DMS53 (cell line): ENCODE data around the gene TRAPPC12.
"Not testable (repeated sequence)": the region's sequence is repeated elsewhere in the genome, so short reads cannot be mapped to it uniquely, and the experiment has no call there.

Experiments used
- DNase-seq: peaks from one replicate; lab custom pipeline; 2025; lab: John Stamatoyannopoulos, UW

The TRAPPC12 gene

GRCh38 chr2:3454005-3454404, 74.5 kb downstream of the TRAPPC12 start:
- not testable (repeated sequence) for DNase-seq

- no peak for DNase-seq
Measured at GRCh38 chr2:3454802-3455201, 75.3 kb downstream of the TRAPPC12 start.

DNA sequence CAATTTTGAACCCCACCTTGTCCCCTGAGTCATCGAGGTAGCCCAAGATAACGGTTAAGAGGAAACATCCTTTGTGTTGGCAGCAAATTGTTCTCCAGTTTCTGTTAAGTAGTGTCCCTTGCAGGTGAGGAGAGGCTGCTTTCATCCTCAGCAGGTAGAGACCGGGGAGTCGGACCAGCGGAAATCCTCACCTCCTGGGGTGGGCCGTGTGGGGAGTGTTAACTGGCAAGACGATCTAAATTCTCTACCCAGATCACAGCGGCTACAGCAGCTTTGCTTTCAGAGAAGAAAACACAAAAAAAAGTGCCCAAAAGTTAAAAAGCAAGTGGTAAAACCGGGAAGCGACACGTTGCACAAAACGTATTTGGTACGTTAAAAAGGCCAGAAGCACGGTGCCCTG, 76.6 kb downstream of the TRAPPC12 start:
- no peak for DNase-seq

DNA sequence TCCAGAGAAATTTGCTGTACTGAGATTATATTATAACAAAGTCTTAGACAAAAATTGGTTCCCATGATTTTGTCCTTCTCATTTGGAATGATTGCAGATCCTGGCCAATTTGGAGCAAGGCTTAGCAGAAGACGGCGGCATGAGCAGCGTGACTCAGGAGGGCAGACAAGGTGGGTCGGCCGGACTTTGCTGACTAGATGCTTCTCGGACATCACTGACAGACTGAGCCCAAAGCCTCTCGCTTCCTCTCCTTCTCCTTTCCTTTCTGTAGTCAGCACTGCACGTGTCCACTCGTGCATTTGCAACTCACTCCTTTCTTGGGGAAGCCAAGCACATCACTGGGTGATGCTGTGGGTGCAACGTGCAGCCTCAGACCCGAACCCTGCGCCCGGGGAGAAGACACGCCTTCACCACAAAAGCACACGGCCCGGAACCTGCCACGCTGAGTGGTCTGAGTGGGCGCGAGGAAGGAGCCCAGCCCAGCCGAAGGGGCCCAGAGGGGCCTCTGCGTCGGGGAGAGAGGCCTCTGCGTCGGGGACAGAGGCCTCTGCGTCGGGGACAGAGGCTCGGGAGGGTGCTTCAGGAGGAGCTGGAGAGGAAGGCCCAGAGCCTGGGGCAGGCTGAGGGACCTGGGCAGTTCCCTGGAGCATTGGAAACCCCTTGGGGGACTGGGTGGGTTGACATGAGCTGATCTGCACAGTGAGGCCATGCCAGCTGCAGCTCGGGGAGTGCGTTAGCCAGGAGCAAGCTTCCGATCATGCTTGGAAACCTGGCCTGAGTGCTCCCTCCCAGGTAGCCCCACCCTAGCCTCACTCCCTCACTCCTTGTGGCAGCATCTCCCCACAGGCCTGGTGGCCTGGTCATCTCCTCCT, 78.3 kb downstream of the TRAPPC12 start:
- DNase-seq, result no peak

DNA sequence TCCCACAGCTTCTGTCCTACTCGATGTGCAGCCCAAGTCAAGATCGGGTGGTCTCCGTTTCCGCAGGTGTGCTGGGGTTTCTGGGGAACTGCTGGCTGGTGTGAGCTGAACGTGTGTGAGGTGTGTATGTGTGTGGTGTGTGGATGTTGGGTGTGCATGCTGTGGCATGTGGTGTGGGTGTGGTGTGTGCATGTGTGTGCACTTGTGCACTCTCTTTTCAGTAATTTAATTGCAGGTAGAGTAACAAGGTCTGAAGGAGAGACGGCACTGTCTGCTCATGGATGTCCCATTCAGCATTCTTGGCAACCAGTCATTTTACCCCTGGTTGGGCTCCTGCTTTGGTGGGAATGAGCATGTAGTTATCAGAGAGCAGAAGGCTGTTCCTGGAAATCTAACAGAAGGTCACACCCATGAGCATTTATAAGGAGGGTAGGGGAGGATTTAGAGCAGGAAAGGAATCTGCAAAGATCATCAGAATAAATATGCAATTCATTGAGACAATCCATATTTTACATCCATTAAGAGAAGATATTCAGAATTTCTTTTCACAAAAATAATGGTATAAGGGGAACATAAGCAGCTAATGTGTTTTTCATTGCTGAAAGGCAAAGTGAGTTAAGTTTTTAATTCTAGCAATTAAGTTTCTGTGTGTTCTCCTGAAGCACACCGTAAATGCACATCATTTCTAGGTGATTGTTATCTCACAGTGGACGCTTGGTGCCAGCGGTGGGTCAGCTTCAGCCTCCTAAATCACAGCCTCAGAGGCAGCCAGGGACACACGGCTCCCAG, 79.1 kb downstream of the TRAPPC12 start:
- no peak for DNase-seq

GRCh38 chr2:3459185-3460015, 79.9 kb downstream of the TRAPPC12 start:
- DNase-seq, result peak; percentile 20

GRCh38 chr2:3460156-3460555, 80.7 kb downstream of the TRAPPC12 start:
- DNase-seq, result no peak

DNA sequence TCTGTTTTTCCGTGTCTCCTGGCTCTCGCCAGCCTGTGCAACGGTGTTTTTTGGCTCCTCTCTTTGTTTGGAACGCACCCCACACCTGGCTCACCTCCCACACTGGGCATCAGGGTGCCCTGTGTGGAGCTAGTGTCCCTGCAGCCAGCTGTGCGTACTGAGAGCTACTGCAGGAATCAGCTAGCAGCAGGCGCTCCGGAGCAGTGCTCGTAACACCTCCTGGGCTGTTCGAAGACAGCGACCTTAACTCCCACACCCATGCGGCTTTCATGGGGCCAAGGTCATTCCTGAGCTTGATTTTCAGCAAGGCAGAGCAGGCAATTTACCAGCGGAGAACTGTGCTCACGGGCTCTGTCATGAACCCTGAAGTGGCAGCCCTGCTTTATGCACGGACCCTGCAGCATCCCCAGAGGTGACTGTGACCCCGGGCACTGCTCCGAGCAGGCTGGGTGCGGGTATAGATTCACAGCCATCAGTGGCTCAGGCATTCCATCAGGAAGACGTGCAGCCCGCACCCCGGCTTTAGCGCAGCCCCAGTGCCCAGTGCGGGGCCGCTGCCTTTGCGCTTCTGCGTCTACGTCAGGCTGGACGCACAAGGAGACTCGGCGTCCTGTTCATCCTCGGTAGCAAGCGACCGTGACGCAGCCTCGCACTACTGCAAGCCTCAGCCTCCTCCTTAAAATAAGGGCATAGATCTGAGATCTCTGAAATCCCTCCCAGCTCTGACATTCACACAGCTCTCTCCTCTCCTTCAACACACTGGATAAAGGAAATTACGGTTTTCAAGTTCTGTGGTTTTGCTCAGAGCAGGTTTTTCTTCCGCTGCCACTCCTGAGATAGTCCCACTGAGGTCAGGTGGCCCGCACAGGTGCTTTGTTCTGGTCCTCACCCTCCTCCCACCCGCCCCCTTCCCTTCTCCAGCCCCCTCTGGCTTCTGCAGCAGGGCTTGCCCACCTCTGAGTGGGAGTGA, 81.6 kb downstream of the TRAPPC12 start:
- no peak for DNase-seq

DNA sequence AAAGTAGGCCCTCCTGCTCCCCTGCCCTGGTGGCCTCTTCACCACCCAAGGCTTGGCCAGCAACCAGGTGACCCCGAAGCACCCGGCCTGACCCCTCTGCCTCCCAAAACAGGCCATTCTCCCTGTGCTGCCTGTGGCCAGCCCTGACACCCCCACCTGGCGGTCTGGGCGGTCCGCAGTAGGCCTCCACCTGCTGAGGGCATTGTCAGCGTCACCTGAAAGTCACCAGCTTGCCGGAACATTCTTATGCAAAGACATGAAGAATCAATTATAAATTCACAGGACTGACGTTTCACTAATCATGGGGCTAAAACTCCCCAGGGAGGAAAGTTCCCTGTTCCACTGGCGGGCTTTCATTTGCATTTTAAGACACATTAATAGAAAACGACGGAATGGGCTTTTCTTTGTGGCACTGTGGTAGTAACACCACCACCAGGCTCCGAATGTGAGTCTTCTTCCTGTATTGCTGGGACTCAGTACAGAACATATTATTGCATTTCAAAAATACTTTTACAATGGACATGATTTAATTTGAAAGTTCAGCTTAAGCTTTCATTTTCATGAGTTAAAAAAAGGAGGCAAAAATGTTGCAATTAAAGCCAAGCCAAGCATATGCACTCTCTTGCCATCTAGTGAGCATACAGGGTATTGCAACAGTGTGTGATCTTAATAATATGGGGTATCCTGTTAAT, 82.5 kb downstream of the TRAPPC12 start:
- DNase-seq, result peak; percentile 57

GRCh38 chr2:3462493-3463104, 83.1 kb downstream of the TRAPPC12 start:
- no peak for DNase-seq

- DNase-seq, result no peak
Measured at GRCh38 chr2:3463186-3463835, 83.8 kb downstream of the TRAPPC12 start.

DNA sequence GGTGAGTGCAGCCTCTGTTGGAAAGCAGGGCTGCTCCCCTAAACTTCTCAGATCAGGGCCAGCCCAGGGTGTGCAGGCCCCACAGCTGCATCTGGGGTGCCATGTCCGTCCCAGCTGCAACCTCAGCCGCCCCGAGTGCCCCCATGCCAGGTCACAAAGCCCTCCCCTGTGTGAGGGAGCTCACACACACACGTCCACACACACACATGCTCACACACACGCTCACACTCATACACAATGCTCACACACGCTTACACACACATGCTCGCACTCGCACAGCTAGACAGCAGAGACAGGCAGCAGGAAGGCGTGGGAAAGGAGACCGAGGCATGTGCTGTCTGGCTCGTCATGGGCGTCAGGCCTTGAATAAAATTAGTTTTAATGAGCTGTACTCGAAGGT, 84.5 kb downstream of the TRAPPC12 start:
- DNase-seq, result no peak

DNA sequence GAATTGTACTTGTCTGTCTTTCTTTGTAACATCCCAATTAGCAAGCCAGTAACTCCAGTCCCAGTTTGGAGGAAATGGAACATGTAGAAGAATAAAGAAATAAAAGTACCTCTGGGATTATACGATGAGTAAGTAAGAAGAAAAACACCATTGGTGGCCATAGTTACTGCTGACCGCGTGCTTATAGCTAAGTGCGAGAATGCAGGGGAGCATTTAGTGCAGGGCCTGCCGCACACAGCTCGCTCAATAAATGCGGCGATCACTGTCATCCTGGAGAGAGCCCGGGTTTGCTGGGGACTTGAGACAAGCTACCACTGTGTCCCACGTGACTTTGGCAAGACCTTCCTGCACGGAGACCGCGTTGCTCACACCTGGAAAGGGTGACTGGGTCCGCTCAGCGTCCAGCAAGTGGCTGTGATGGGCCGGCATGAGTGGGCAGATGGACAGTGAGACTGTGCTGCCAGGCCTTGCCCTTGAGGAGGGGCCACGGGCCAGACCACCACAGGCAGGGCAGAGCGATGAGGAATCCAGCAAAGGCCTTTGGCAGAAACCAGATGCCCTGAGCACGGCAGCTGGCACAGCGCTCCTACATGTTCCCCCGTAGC, 85.0 kb downstream of the TRAPPC12 start:
- DNase-seq, result no peak

DNA sequence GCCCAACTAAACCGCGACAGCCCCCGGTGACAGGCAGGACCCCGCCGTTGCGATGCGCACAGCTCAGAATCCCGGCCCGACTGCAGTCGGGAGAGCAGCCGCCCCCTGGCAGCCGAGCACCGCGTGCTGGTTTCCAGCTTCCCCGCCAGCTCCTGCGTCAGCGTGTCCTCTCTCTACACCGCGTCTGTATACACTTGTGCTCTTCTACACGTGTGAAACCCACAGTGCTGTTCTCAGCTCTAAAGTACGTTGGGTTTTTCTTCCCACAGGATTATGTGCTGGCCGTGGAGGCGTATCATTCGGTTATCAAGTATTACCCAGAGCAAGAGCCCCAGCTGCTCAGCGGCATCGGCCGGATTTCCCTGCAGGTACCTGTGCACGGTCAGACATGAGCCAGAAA, 85.8 kb downstream of the TRAPPC12 start:
- DNase-seq, result no peak

- DNase-seq, result no peak
Measured at GRCh38 chr2:3465844-3466481, 86.5 kb downstream of the TRAPPC12 start.

DNA sequence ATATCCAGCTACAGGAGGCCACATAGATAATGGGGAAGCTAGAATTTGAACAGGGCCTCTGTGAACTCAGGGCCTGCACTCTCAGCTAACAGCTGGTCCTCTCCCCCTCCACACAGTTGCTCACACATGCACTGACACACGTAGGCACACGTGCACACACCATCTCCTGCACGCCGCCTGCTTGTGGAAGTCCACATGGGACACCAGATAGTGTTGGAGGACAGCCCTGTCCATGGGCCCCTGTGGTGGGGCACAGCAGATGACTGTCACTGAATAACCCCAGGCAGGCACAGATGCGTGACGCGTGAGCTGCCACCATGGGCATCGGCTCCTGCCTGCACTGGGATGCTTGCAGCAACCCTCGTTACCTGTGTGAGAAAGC, 87.0 kb downstream of the TRAPPC12 start:
- DNase-seq, result no peak

GRCh38 chr2:3466966-3467365, 87.5 kb downstream of the TRAPPC12 start:
- DNase-seq, result no peak

DNA sequence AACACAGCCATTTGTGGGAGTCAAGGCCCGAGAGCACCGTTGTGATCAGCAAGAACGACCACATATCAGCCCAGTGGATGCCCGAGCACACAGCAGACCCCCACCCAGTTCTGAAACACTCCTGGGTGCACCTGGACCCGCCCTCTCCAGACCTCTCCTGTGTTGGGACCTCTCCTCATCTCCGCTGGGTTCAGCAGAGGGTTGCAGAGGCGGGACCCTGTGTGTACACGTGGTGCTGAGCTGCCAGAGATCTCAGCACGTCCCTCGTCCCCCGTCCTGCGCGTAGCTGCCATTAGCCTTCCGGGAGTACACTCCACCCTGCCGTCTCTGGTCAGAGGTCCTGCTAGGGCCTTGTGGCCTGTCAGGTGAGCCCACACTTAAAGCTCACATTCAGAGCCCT, 88.2 kb downstream of the TRAPPC12 start:
- DNase-seq, result no peak
